Neural progenitor cell (in vitro differentiated cells): ENCODE measurements around the gene STX2. TPM values are rescaled to one million over a fixed set of nuclear protein-coding genes. Genes with fewer than 3 reads are reported as not detected.
"Not testable (repeated sequence)": the region's sequence is repeated elsewhere in the genome, so short reads cannot be mapped to it uniquely, and the experiment has no call there.

Source experiments
- DNase-seq: peaks from one replicate; pipeline ENCODE4 v3.0.0-alpha.2; 2016; ENCODE audit warnings: low spot score
- H2AFZ ChIP-seq: fragments of 200-600 bp; sonication (generic); replicated peaks from 2 replicates; pipeline ENCODE4 v1.6.1; 2016; ENCODE audit warnings: antibody characterized with exemption
- H3F3A ChIP-seq: fragments of 200-600 bp; sonication (generic); 2 replicates; pipeline ENCODE4 v1.6.1; 2016; ENCODE audit warnings: antibody characterized with exemption, low read depth
- H3K27ac ChIP-seq: fragments of 200-600 bp; sonication (generic); 2 replicates; pipeline ENCODE4 v1.5.1; 2016; ENCODE audit warnings: mild to moderate bottlenecking
- H3K27me3 ChIP-seq: fragments of 200-600 bp; sonication (generic); 2 replicates; pipeline ENCODE4 v1.6.1; 2016; ENCODE audit warnings: mild to moderate bottlenecking, moderate library complexity
- H3K36me3 ChIP-seq: fragments of 200-600 bp; sonication (generic); 2 replicates; pipeline ENCODE4 v1.5.1; 2016
- H3K4me1 ChIP-seq: fragments of 200-600 bp; sonication (generic); 2 replicates; pipeline ENCODE4 v1.6.1; 2016; ENCODE audit warnings: mixed run types
- H3K4me2 ChIP-seq: fragments of 200-600 bp; sonication (generic); 2 replicates; pipeline ENCODE4 v1.6.1; 2016
- H3K4me3 ChIP-seq: fragments of 200-600 bp; sonication (generic); 2 replicates; pipeline ENCODE4 v1.5.1; 2016
- H3K79me2 ChIP-seq: fragments of 200-600 bp; sonication (generic); 2 replicates; pipeline ENCODE4 v1.6.1; 2016; ENCODE audit warnings: low read depth
- H3K9ac ChIP-seq: fragments of 200-600 bp; sonication (generic); 2 replicates; pipeline ENCODE4 v1.6.1; 2016
- H3K9me3 ChIP-seq: fragments of 200-600 bp; sonication (generic); 2 replicates; pipeline ENCODE4 v1.5.1; 2016; ENCODE audit warnings: low read depth
- H4K20me1 ChIP-seq: fragments of 200-600 bp; sonication (generic); 2 replicates; pipeline ENCODE4 v1.6.1; 2016; ENCODE audit warnings: low read depth
- H3K27ac Mint-ChIP-seq: 3 replicates; pipeline ENCODE4 v1.8.0; 2021; ENCODE audit warnings: mixed read lengths
- H3K27me3 Mint-ChIP-seq: 2 replicates; pipeline ENCODE4 v1.8.0; 2022; ENCODE audit warnings: low read depth, mild to moderate bottlenecking, inconsistent platforms, moderate library complexity, mixed read lengths; ENCODE audit not compliant: insufficient read depth
- H3K36me3 Mint-ChIP-seq: 3 replicates; pipeline ENCODE4 v1.8.0; 2021; ENCODE audit warnings: mixed read lengths
- H3K4me1 Mint-ChIP-seq: 3 replicates; pipeline ENCODE4 v1.8.0; 2021; ENCODE audit warnings: mixed read lengths
- H3K4me3 Mint-ChIP-seq: 3 replicates; pipeline ENCODE4 v1.8.0; 2021; ENCODE audit warnings: mild to moderate bottlenecking, moderate library complexity, mixed read lengths
- H3K9me3 Mint-ChIP-seq: 3 replicates; pipeline ENCODE4 v1.8.0; 2020; ENCODE audit warnings: mixed read lengths
- CTCF ChIP-seq: fragments of 200-600 bp; sonication (generic); IDR thresholded peaks from 2 replicates; pipeline ENCODE4 v1.5.1; 2017; ENCODE audit warnings: antibody characterized with exemption, mild to moderate bottlenecking
- EZH2 ChIP-seq: fragments of 200-600 bp; sonication (generic); IDR thresholded peaks from 2 replicates; pipeline ENCODE4 v1.6.1; 2017; ENCODE audit warnings: antibody characterized with exemption, mild to moderate bottlenecking, moderate library complexity
- EZH2phosphoT487 ChIP-seq: fragments of 200-600 bp; sonication (generic); IDR thresholded peaks from 2 replicates; pipeline ENCODE4 v1.6.1; 2017; ENCODE audit warnings: antibody characterized with exemption
- total RNA-seq: library from RNA; depleted of rRNA; stranded (reverse); fragments of >200 nt; gene quantifications from 2 replicates; pipeline ENCODE4 v1.2.3, GENCODE V29; 2015; ENCODE audit warnings: low replicate concordance

Gene STX2
- total RNA-seq, 1 donor from 2014 or later: 44.0 TPM

GRCh38 chr12:130761537-130762318, 77.3 kb downstream of the STX2 start:
- Histone ChIP-seq H3K4me2 (no peak overlapping the region), H4K20me1 (no peaks in the 10 kb centered on the region), H3K79me2 (no peaks in the 10 kb centered on the region), H3K9me3 (no peaks in the 10 kb centered on the region), H3K27me3 (peaks cover 12% of the 10 kb centered on the region), H3K27ac (no peak overlapping the region), H3K9ac (no peak overlapping the region), H3F3A (peaks cover 9% of the 10 kb centered on the region), H3K36me3 (no peaks in the 10 kb centered on the region), H3K4me1 (no peaks in the 10 kb centered on the region), H3K4me3 (no peak overlapping the region), H2AFZ (peak overlapping the region; percentile 76)
- Mint-ChIP-seq H3K36me3 (no peaks in the 10 kb centered on the region), H3K9me3 (no peaks in the 10 kb centered on the region), H3K4me1 (no peaks in the 10 kb centered on the region), H3K27me3 (peaks cover 2% of the 10 kb centered on the region), H3K4me3 (no peak overlapping the region), H3K27ac (no peak overlapping the region)
- DNase-seq: peak; percentile 81
- TF ChIP-seq EZH2 (no peak), EZH2phosphoT487 (no peak), CTCF (peak; percentile 71)

GRCh38 chr12:130754234-130754901, 84.7 kb downstream of the STX2 start:
- H3K9me3 ChIP-seq: no peaks in the 10 kb centered on the region
- no peaks in the 10 kb centered on the region for H3K27me3 ChIP-seq
- no peak overlapping the region for H3K4me3 ChIP-seq
- Mint-ChIP-seq H3K4me1 (peaks cover 34% of the 10 kb centered on the region), H3K27me3 (peaks cover 13% of the 10 kb centered on the region), H3K4me3 (peak overlapping the region; percentile 49), H3K9me3 (no peaks in the 10 kb centered on the region), H3K36me3 (no peaks in the 10 kb centered on the region), H3K27ac (peak overlapping the region; percentile 89)
- DNase-seq: no peak
- no peaks in the 10 kb centered on the region for H4K20me1 ChIP-seq
- H3K4me2 ChIP-seq: no peak overlapping the region
- TF ChIP-seq EZH2 (no peak), EZH2phosphoT487 (no peak), CTCF (no peak)
- no peaks in the 10 kb centered on the region for H3K79me2 ChIP-seq
- no peaks in the 10 kb centered on the region for H3K36me3 ChIP-seq
- H3K4me1 ChIP-seq: peaks cover 5% of the 10 kb centered on the region
- H3K9ac ChIP-seq: no peak overlapping the region
- H3K27ac ChIP-seq: no peak overlapping the region
- H3F3A ChIP-seq: peaks cover 12% of the 10 kb centered on the region
- H2AFZ ChIP-seq: no peak overlapping the region

DNA sequence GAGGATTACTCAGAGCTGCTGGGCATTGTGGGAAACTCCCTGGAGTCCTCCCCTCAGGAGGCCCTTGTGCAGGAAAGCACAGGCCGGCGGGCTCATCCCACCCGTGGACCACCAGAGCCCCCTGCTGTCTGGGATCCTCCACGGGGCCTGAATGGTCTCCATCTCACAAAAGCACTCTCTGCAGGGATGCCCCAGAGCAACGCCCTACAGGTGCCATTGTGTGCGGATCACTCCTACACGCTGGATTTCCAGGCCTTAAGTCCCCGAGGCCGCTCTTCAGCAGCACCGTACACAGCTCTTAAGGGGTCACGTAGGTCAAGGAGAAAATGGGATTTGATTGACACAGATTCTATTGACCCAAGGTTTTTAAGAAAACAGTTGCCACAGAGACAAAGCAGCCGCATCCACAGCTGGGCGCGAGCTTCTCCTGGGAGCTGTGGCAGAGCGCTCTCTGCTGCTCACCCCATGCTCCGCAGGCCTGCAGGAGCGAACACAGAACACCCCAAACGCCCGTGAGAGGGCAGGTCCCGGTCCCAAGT, 86.3 kb downstream of the STX2 start:
- Mint-ChIP-seq H3K4me1 (peaks cover 42% of the 10 kb centered on the region), H3K36me3 (no peaks in the 10 kb centered on the region), H3K9me3 (no peaks in the 10 kb centered on the region), H3K4me3 (no peak overlapping the region), H3K27ac (peak overlapping the region; percentile 92), H3K27me3 (peaks cover 13% of the 10 kb centered on the region)
- peak; percentile 91 for DNase-seq
- Histone ChIP-seq H3K9ac (no peak overlapping the region), H3K4me2 (peak overlapping the region; percentile 52), H3F3A (peaks cover 12% of the 10 kb centered on the region), H3K27ac (no peak overlapping the region), H2AFZ (no peak overlapping the region), H3K36me3 (no peaks in the 10 kb centered on the region), H3K9me3 (no peaks in the 10 kb centered on the region), H3K4me1 (peaks cover 5% of the 10 kb centered on the region), H3K27me3 (no peaks in the 10 kb centered on the region), H3K4me3 (no peak overlapping the region), H4K20me1 (no peaks in the 10 kb centered on the region), H3K79me2 (no peaks in the 10 kb centered on the region)
- peak; percentile 34 for TF ChIP-seq EZH2phosphoT487
- TF ChIP-seq EZH2: no peak
- TF ChIP-seq CTCF: peak; percentile 64

GRCh38 chr12:130752037-130752436, 87.0 kb downstream of the STX2 start:
- H3K4me1 Mint-ChIP-seq: peaks cover 46% of the 10 kb centered on the region
- H3K9ac ChIP-seq, H3K27me3 ChIP-seq, DNase-seq, H2AFZ ChIP-seq, H3K4me3 Mint-ChIP-seq, H3K79me2 ChIP-seq, H3K4me3 ChIP-seq, H3K36me3 Mint-ChIP-seq, H3K4me2 ChIP-seq, H3K36me3 ChIP-seq, H4K20me1 ChIP-seq, H3K9me3 Mint-ChIP-seq, H3K9me3 ChIP-seq, H3K4me1 ChIP-seq, H3K27ac ChIP-seq: not testable (repeated sequence)
- peaks cover 13% of the 10 kb centered on the region for H3K27me3 Mint-ChIP-seq
- peaks cover 12% of the 10 kb centered on the region for H3F3A ChIP-seq
- peak overlapping the region; percentile 92 for H3K27ac Mint-ChIP-seq
